Activated CD8-positive, alpha-beta memory T cell treated with anti-CD3 and anti-CD28 coated beads, Interleukin-2, amount 50 U/mL, for 4 hours (primary cell): Measurements from ENCODE around the gene CCR2.
A peak's percentile ranks its signal among the peaks of the same experiment; 100 is the strongest.

Source experiments
- DNase-seq: peaks from one replicate; pipeline ENCODE4 v3.0.0-alpha.2; 2020

CCR2 gene

DNA sequence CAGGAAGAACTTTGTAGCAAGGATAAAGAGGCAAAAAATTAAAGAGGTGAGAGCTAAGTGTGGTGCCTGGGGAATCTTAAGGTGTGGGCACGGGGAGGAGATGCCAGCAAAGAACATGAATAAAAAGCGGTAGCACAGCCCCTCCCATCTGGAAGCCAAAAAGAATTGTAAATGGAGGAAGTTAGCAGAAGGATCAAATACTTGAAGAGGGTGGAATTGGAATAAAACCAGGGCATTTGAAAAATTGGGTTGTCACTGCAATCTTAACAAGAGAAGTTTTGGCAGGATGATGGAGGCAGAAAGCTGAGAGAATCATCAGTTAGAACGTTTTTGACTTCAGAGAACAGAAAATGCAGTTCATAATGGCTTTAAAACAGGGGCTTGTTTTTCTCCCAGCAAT is 2.4 kb downstream of the CCR2 start:
- DNase-seq: no peak

DNA sequence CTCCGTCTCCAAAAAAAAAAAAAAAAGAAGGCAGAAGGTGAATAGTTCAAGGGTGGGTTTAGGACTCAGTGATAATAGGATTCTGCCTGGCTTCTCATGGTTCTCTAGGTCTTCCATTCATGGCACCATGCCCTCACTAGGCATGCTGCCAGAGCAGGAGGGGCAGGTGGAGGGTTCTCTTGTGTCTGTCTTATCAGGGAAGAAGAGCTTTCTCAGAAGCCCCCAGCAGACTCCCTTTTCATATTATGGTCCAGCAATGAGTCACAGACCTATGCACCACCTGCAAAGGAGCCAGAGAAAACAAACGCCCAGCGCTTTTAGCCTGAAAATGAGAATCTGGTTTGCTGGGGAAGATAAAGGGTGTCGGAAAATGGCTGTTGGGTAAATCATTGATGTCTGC is 3.0 kb downstream of the CCR2 start:
- DNase-seq: no peak

DNA sequence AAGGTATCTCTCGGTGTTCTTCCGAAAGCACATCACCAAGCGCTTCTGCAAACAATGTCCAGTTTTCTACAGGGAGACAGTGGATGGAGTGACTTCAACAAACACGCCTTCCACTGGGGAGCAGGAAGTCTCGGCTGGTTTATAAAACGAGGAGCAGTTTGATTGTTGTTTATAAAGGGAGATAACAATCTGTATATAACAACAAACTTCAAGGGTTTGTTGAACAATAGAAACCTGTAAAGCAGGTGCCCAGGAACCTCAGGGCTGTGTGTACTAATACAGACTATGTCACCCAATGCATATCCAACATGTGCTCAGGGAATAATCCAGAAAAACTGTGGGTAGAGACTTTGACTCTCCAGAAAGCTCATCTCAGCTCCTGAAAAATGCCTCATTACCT is 4.6 kb downstream of the CCR2 start:
- DNase-seq: no peak

DNA sequence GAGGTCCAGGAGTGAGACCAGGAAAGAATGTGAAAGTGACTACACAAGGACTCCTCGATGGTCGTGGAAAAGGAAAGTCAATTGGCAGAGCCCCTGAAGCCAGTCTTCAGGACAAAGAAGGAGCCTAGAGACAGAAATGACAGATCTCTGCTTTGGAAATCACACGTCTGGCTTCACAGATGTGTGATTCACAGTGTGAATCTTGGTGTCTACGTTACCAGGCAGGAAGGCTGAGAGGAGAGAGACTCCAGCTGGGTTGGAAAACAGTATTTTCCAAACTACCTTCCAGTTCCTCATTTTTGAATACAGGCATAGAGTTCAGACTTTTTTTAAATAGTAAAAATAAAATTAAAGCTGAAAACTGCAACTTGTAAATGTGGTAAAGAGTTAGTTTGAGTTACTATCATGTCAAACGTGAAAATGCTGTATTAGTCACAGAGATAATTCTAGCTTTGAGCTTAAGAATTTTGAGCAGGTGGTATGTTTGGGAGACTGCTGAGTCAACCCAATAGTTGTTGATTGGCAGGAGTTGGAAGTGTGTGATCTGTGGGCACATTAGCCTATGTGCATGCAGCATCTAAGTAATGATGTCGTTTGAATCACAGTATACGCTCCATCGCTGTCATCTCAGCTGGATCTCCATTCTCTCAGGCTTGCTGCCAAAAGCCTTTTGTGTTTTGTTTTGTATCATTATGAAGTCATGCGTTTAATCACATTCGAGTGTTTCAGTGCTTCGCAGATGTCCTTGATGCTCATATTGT is 6.0 kb downstream of the CCR2 start:
- DNase-seq: no peak

DNA sequence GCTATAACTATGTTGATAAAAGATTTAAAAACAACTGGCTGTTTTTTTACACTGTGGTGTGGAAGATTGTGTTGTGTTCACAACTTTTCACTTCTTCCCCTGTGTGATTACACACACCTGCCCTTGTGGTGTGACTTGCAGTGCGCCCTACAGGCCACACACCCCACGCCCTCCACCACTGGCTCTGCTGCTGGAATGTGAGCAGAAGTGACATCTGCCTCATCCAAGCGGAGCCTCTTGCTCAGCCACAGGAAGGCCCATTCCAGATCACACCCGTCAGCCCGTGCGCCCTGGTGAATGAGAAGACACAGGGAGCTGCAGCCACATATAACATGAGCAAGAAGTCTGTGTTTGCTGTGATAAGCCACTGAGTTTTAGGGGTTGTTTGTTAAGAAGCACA is 7.0 kb downstream of the CCR2 start:
- no peak for DNase-seq

DNA sequence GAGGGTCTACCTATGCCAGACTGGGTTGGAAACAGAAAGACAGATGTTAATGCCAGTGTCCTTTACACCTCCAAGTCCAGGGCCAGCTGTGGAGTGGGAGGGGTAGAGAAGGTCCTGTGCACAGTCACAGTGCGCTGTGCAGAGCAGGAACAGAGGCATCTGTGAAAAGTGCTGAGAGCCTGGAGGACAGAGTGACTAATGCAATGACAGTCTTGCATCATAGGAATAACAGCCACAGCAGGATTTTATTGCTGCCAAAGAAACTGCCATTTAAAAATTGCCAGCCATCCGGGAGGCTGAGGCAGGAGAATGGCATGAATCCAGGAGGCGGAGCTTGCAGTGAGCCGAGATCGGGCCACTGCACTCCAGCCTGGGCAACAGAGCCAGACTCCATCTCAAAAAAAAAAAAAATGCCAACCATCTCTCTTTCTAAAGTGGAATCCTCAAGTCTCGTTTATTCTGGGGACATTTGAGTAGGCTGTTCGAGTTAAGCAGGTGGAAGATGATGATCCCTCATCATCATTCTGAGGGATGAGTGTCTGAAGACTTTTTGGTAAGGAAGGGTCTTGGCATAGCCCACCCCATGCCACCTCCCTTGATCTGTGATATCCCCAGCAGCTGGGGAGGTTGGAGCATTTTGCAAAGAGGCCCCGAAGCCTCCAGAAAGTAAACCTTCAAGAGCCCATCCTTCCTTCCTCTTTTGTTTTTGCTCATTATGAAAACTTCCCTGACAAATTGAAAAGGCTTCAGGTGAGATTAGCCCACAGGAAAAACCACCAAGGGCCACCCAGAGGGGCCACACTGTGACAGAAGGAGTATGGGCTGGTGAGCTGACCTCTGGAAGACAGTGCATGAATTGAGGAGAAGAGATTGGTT is 7.7 kb downstream of the CCR2 start:
- DNase-seq: no peak

DNA sequence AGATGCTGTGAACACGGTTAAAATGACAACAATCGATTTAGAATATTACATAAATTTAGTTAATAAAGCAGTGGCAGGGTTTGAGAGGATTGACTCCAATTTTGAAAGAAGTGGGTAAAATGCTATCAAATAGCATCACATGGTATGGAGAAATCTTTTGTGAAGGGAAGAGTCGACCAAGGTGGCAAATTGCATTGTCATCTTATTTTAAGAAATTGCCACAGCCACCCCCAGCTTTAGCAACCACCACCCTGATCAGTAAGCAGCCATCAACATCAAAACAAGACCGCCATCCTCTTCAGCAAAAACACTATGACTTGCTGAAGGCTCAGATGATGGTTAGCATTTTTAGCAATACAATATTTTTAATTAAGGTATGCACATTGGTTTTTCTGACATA is 11.1 kb downstream of the CCR2 start:
- no peak for DNase-seq

DNA sequence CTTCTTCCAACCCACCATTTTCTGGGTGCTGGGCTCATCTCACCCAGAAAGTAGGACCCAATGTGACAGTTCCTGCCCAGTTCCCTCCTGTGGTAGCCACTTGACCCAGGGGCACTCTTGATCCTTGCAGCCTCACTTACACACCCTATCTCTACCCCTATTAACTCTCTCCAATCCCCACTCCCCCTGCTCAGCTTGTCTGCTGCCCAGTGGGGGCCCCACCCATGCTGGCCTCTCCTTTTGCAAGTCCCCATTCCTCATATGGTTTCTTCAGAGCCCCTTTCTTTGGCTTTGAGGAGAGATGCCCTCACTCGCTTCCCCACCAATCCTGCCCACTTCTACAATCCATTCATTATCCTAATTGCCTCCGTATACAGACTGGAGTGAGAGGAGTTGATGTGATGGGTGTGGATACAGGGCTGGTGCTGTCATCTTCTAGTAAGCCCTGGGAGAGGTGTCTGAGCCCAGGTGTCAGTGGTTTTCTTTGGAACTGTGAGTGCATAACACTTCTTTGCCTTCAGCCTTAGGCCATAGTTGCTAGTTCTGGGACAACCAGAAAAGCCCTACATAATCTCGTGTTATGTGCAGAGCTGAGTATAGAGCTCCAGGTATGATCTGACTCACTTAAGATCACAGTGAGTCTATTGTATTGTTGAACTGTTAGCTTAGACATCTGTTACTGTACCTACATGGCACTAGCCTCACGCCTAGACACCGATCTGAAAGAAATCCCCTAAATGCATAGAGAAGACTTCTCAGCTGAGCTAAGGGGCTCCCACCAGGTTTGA is 12.0 kb downstream of the CCR2 start:
- no peak for DNase-seq

DNA sequence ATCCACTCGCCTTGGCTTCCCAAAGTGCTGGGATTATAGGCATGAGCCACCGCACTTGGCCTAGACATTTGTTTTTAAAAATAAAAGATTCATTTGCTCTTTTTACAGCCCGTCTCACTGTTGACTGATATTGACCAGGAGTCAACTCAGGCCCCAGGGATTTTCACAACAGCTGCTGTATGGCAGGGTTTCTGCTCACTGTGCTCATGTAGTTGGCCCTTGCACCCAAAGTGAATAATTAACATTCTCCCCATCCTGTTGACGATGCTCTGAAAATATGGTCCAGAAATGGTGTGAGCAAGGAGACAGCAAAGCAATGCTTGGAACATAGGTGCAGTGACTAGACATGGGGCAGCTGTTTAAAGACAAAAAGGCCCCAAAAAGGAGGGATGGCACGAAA is 13.9 kb downstream of the CCR2 start:
- DNase-seq: no peak

DNA sequence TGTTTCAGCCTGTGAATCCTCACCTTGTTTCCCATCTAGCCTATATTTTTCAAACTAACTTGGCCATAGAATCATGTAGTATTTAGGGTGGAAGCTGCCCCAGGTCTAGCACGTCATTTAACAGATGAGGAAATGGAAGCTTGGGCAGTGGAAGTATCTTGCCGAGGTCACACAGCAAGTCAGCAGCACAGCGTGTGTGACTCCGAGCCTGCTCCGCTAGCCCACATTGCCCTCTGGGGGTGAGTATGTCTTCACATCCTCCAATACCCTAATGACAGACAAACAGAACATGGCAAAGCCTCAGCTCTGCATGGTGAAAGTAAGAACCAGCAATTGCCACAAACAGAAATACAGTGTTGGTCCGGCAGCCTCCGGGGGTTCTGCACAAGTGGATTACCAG is 14.7 kb downstream of the CCR2 start:
- DNase-seq: peak; percentile 53

DNA sequence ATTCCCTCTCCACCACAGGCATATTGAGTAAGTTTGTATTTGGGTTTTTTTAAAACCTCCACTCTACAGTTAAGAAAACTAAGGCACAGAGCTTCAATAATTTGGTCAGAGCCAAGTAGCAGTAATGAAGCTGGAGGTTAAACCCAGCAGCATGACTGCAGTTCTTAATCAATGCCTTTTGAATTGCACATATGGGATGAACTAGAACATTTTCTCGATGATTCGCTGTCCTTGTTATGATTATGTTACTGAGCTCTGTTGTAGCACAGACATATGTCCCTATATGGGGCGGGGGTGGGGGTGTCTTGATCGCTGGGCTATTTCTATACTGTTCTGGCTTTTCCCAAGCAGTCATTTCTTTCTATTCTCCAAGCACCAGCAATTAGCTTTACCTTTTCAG is 15.2 kb downstream of the CCR2 start:
- no peak for DNase-seq

DNA sequence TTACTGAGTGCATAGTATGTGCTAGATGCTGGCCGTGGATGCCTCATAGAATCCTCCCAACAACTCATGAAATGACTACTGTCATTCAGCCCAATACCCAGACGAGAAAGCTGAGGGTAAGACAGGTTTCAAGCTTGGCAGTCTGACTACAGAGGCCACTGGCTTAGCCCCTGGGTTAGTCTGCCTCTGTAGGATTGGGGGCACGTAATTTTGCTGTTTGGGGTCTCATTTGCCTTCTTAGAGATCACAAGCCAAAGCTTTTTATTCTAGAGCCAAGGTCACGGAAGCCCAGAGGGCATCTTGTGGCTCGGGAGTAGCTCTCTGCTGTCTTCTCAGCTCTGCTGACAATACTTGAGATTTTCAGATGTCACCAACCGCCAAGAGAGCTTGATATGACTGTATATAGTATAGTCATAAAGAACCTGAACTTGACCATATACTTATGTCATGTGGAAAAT is 15.8 kb downstream of the CCR2 start:
- no peak for DNase-seq

DNA sequence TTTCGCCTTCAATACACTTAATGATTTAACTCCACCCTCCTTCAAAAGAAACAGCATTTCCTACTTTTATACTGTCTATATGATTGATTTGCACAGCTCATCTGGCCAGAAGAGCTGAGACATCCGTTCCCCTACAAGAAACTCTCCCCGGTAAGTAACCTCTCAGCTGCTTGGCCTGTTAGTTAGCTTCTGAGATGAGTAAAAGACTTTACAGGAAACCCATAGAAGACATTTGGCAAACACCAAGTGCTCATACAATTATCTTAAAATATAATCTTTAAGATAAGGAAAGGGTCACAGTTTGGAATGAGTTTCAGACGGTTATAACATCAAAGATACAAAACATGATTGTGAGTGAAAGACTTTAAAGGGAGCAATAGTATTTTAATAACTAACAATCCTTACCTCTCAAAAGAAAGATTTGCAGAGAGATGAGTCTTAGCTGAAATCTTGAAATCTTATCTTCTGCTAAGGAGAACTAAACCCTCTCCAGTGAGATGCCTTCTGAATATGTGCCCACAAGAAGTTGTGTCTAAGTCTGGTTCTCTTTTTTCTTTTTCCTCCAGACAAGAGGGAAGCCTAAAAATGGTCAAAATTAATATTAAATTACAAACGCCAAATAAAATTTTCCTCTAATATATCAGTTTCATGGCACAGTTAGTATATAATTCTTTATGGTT is 17.1 kb downstream of the CCR2 start, which contains the start of gene CCR5:
TSS of gene CCR5 (plus strand) at position 108 of the 680 bp plus-strand sequence. CDS start 1,957 bp downstream, outside the sequence.
- no peak for DNase-seq

DNA sequence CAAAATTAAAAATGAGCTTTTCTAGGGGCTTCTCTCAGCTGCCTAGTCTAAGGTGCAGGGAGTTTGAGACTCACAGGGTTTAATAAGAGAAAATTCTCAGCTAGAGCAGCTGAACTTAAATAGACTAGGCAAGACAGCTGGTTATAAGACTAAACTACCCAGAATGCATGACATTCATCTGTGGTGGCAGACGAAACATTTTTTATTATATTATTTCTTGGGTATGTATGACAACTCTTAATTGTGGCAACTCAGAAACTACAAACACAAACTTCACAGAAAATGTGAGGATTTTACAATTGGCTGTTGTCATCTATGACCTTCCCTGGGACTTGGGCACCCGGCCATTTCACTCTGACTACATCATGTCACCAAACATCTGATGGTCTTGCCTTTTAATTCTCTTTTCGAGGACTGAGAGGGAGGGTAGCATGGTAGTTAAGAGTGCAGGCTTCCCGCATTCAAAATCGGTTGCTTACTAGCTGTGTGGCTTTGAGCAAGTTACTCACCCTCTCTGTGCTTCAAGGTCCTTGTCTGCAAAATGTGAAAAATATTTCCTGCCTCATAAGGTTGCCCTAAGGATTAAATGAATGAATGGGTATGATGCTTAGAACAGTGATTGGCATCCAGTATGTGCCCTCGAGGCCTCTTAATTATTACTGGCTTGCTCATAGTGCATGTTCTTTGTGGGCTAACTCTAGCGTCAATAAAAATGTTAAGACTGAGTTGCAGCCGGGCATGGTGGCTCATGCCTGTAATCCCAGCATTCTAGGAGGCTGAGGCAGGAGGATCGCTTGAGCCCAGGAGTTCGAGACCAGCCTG is 17.8 kb downstream of the CCR2 start:
- no peak for DNase-seq

DNA sequence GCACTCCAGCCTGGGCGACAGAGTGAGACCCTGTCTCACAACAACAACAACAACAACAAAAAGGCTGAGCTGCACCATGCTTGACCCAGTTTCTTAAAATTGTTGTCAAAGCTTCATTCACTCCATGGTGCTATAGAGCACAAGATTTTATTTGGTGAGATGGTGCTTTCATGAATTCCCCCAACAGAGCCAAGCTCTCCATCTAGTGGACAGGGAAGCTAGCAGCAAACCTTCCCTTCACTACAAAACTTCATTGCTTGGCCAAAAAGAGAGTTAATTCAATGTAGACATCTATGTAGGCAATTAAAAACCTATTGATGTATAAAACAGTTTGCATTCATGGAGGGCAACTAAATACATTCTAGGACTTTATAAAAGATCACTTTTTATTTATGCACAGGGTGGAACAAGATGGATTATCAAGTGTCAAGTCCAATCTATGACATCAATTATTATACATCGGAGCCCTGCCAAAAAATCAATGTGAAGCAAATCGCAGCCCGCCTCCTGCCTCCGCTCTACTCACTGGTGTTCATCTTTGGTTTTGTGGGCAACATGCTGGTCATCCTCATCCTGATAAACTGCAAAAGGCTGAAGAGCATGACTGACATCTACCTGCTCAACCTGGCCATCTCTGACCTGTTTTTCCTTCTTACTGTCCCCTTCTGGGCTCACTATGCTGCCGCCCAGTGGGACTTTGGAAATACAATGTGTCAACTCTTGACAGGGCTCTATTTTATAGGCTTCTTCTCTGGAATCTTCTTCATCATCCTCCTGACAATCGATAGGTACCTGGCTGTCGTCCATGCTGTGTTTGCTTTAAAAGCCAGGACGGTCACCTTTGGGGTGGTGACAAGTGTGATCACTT is 18.8 kb downstream of the CCR2 start:
- no peak for DNase-seq

DNA sequence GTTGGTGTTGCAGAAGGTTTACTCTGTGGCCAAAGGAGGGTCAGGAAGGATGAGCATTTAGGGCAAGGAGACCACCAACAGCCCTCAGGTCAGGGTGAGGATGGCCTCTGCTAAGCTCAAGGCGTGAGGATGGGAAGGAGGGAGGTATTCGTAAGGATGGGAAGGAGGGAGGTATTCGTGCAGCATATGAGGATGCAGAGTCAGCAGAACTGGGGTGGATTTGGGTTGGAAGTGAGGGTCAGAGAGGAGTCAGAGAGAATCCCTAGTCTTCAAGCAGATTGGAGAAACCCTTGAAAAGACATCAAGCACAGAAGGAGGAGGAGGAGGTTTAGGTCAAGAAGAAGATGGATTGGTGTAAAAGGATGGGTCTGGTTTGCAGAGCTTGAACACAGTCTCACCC is 20.8 kb downstream of the CCR2 start:
- no peak for DNase-seq

DNA sequence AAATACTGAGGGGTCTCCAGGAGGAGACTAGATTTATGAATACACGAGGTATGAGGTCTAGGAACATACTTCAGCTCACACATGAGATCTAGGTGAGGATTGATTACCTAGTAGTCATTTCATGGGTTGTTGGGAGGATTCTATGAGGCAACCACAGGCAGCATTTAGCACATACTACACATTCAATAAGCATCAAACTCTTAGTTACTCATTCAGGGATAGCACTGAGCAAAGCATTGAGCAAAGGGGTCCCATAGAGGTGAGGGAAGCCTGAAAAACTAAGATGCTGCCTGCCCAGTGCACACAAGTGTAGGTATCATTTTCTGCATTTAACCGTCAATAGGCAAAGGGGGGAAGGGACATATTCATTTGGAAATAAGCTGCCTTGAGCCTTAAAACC is 21.3 kb downstream of the CCR2 start:
- DNase-seq: no peak

DNA sequence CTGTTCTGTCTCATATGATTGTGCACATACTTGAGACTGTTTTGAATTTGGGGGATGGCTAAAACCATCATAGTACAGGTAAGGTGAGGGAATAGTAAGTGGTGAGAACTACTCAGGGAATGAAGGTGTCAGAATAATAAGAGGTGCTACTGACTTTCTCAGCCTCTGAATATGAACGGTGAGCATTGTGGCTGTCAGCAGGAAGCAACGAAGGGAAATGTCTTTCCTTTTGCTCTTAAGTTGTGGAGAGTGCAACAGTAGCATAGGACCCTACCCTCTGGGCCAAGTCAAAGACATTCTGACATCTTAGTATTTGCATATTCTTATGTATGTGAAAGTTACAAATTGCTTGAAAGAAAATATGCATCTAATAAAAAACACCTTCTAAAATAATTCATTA is 21.9 kb downstream of the CCR2 start:
- no peak for DNase-seq

DNA sequence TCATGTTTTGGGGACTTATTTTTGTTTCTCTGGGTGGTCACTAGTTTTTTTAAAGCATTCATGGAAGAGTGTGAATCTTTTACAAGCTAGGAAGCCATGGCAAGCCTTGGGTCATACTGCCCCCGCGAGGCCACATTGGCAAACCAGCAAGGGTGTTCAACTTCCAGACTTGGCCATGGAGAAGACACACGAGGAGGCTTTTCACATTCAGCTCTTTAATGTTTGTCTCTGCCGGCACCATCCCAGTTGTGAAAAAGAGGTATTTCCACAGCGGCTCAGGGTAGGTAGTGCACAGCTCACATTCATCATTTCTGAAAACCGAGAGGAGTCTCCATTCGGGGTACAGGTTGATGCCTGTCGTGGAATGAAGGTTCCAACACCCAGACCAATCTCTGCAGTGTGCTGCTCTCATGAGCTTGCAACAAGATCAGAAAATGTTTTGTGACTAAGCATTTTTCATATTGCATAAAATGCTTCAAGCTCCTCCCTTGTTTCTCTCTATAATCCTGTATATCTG is 24.6 kb downstream of the CCR2 start:
- DNase-seq: peak; percentile 67

DNA sequence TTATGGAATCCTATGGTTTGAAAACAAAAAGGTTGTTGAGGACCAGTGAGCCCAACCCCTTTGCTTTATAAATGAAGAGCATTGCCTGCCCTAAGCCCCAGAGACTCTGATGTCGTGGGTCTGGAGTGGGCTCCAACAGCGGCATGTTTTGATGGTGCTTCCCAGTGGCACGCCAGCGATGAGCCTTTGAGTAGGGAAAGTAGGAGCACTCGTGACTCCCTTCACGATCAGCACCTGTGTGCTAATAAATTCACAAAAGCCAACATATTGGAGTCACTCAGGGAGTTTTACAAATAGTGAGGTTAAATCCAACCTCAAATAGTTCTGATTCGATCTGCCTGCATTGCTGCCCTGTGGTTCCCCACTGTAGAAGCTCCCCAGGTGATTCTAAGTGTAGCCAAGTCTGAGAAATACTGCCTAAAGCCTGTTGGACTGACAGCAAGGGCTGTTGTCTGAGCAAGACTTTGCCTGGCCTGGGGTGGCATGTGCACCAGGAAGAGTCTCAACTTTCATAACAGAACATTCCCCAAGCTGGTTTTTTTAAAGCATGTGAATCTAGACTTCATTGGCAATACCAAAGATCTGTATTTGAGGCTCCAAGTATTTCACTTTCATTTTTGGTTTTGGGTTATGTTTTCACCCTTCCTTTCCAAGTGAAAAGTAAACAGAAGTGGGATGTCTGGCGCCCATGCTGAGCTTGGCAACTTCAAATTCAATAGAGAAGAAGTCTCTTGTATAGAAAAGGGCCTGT is 26.7 kb downstream of the CCR2 start:
- DNase-seq: no peak
